ENCODE results near the gene PLXNB2. TPM values are rescaled to one million over a fixed set of nuclear protein-coding genes. Genes with fewer than 3 reads are reported as not detected.

Gene PLXNB2
- total and polyA plus RNA-seq, 2 experiments from 2014 or later, result 123 to 147 TPM

- Histone ChIP-seq H3K9ac (peak overlapping the region; percentile 89), H3F3A (ENCODE audit: insufficient read depth) (peaks cover 6% of the 10 kb centered on the region; the same call in 1 of the 2 replicates), H3K27ac (peak overlapping the region; percentile 66), H3K79me2 (ENCODE audit: insufficient read depth) (peaks cover 16% of the 10 kb centered on the region), H3K9me3 (ENCODE audit: low read depth) (no peaks in the 10 kb centered on the region), H2AFZ (peak overlapping the region; percentile 82), H3K4me3 (peak overlapping the region; percentile 82), H3K4me1 (ENCODE audit: insufficient read depth) (no peaks in the 10 kb centered on the region), H3K4me2 (ENCODE audit: unreplicated experiment) (peak overlapping the region; percentile 98), H4K20me1 (ENCODE audit: insufficient read depth) (no peaks in the 10 kb centered on the region), H3K9me2 (ENCODE audit: insufficient read depth) (no peaks in the 10 kb centered on the region), H3K36me3 (ENCODE audit: low read depth) (no peaks in the 10 kb centered on the region), H3K27me3 (replicated peaks; ENCODE audit: insufficient read depth) (no peaks in the 10 kb centered on the region)
- TF ChIP-seq EZH2 (IDR thresholded peaks at IDR 0.05; ENCODE audit: insufficient read depth, poor library complexity, severe bottlenecking) (no peak), EZH2phosphoT487 (IDR thresholded peaks at IDR 0.05; ENCODE audit: insufficient read depth, low read depth) (no peak)
- in situ Hi-C loops (cut with MboI), result no loop called here
- peak; percentile 92 for DNase-seq
- WGBS, 2 experiments (ENCODE audit: low coverage in 1 of 2, low lambda C conversion rate in 2 of 2, missing lambda C conversion rate in 2 of 2), result 7 to 9% methylated on average over 24 to 26 of the region's 26 CpGs
Measured at GRCh38 chr22:50341977-50342650, 34.7 kb upstream of the PLXNB2 start.

GRCh38 chr22:50339945-50340879, 32.8 kb upstream of the PLXNB2 start:
- in situ Hi-C loops (cut with MboI), result loop anchor here (10.0 kb wide), 1 partner anchor 65 kb away; the partner anchor contains the start of gene MAPK11
- DNase-seq, result peak; percentile 34
- Histone ChIP-seq H3K4me2 (ENCODE audit: unreplicated experiment) (no peak overlapping the region), H3F3A (ENCODE audit: insufficient read depth) (peaks cover 6% of the 10 kb centered on the region; the same call in 1 of the 2 replicates), H3K79me2 (ENCODE audit: insufficient read depth) (peaks cover 4% of the 10 kb centered on the region), H3K4me1 (ENCODE audit: insufficient read depth) (no peaks in the 10 kb centered on the region), H3K27me3 (replicated peaks; ENCODE audit: insufficient read depth) (no peaks in the 10 kb centered on the region), H3K4me3 (no peak overlapping the region), H3K36me3 (ENCODE audit: low read depth) (no peaks in the 10 kb centered on the region), H3K9me3 (ENCODE audit: low read depth) (no peaks in the 10 kb centered on the region), H3K9me2 (ENCODE audit: insufficient read depth) (no peaks in the 10 kb centered on the region), H3K9ac (no peak overlapping the region), H2AFZ (no peak overlapping the region), H3K27ac (no peak overlapping the region), H4K20me1 (ENCODE audit: insufficient read depth) (no peaks in the 10 kb centered on the region)
- 84 to 85% methylated on average over 6 to 12 of the region's 12 CpGs for WGBS, 2 experiments (ENCODE audit: low coverage in 1 of 2, low lambda C conversion rate in 2 of 2, missing lambda C conversion rate in 2 of 2)
- TF ChIP-seq EZH2phosphoT487 (IDR thresholded peaks at IDR 0.05; ENCODE audit: insufficient read depth, low read depth), result no peak
- no peak for TF ChIP-seq EZH2 (IDR thresholded peaks at IDR 0.05; ENCODE audit: insufficient read depth, poor library complexity, severe bottlenecking)

- Histone ChIP-seq H3K4me1 (ENCODE audit: insufficient read depth) (no peaks in the 10 kb centered on the region), H3K9ac (no peak overlapping the region), H4K20me1 (ENCODE audit: insufficient read depth) (no peaks in the 10 kb centered on the region), H3K4me2 (ENCODE audit: unreplicated experiment) (no peak overlapping the region), H3K36me3 (ENCODE audit: low read depth) (no peaks in the 10 kb centered on the region), H3K27me3 (replicated peaks; ENCODE audit: insufficient read depth) (no peaks in the 10 kb centered on the region), H3K27ac (no peak overlapping the region), H3K79me2 (ENCODE audit: insufficient read depth) (peaks cover 4% of the 10 kb centered on the region), H3K4me3 (no peak overlapping the region), H3F3A (ENCODE audit: insufficient read depth) (peaks cover 6% of the 10 kb centered on the region; the same call in 1 of the 2 replicates), H3K9me3 (ENCODE audit: low read depth) (no peaks in the 10 kb centered on the region), H3K9me2 (ENCODE audit: insufficient read depth) (no peaks in the 10 kb centered on the region), H2AFZ (no peak overlapping the region)
- DNase-seq, result no peak
- in situ Hi-C loops (cut with MboI), result loop anchor here (10.0 kb wide), 1 partner anchor 64 kb away; the partner anchor contains the start of gene MAPK11
- TF ChIP-seq EZH2phosphoT487 (IDR thresholded peaks at IDR 0.05; ENCODE audit: insufficient read depth, low read depth) (no peak), EZH2 (IDR thresholded peaks at IDR 0.05; ENCODE audit: insufficient read depth, poor library complexity, severe bottlenecking) (no peak)
- 79 to 95% methylated on average over 3 to 4 of the region's 4 CpGs for WGBS, 2 experiments (ENCODE audit: low coverage in 1 of 2, low lambda C conversion rate in 2 of 2, missing lambda C conversion rate in 2 of 2)
Measured at GRCh38 chr22:50338860-50339462, 31.5 kb upstream of the PLXNB2 start.

- no peak for DNase-seq
- Histone ChIP-seq H3K4me2 (ENCODE audit: unreplicated experiment) (no peak overlapping the region), H3K27ac (no peak overlapping the region), H3K79me2 (ENCODE audit: insufficient read depth) (no peaks in the 10 kb centered on the region), H3K9ac (no peak overlapping the region), H3K9me3 (ENCODE audit: low read depth) (no peaks in the 10 kb centered on the region), H3K27me3 (replicated peaks; ENCODE audit: insufficient read depth) (no peaks in the 10 kb centered on the region), H2AFZ (no peak overlapping the region), H4K20me1 (ENCODE audit: insufficient read depth) (no peaks in the 10 kb centered on the region), H3K4me3 (no peak overlapping the region), H3F3A (ENCODE audit: insufficient read depth) (peaks cover 6% of the 10 kb centered on the region; the same call in 1 of the 2 replicates), H3K36me3 (ENCODE audit: low read depth) (no peaks in the 10 kb centered on the region), H3K4me1 (ENCODE audit: insufficient read depth) (no peaks in the 10 kb centered on the region), H3K9me2 (ENCODE audit: insufficient read depth) (no peaks in the 10 kb centered on the region)
- no peak for TF ChIP-seq EZH2phosphoT487 (IDR thresholded peaks at IDR 0.05; ENCODE audit: insufficient read depth, low read depth)
- in situ Hi-C loops (cut with MboI), result loop anchor here (10.0 kb wide), 1 partner anchor 63 kb away; the partner anchor contains the start of gene MAPK11
- WGBS, 2 experiments (ENCODE audit: low coverage in 1 of 2, low lambda C conversion rate in 2 of 2, missing lambda C conversion rate in 2 of 2), result 93 to 98% methylated on average over 5 of the region's 5 CpGs
Measured at GRCh38 chr22:50338042-50338573, 30.7 kb upstream of the PLXNB2 start.
